CMK (cell line): Measurements from ENCODE around the gene CYP2D6.
A peak's percentile ranks its signal among the peaks of the same experiment; 100 is the strongest.
"Not testable (repeated sequence)": the region's sequence is repeated elsewhere in the genome, so short reads cannot be mapped to it uniquely, and the experiment has no call there.

ENCODE experiments used
- DNase-seq: peaks from one replicate; pipeline ENCODE4 v3.0.0-alpha.2; 2010; ENCODE audit warnings: low read depth

The CYP2D6 gene

DNA sequence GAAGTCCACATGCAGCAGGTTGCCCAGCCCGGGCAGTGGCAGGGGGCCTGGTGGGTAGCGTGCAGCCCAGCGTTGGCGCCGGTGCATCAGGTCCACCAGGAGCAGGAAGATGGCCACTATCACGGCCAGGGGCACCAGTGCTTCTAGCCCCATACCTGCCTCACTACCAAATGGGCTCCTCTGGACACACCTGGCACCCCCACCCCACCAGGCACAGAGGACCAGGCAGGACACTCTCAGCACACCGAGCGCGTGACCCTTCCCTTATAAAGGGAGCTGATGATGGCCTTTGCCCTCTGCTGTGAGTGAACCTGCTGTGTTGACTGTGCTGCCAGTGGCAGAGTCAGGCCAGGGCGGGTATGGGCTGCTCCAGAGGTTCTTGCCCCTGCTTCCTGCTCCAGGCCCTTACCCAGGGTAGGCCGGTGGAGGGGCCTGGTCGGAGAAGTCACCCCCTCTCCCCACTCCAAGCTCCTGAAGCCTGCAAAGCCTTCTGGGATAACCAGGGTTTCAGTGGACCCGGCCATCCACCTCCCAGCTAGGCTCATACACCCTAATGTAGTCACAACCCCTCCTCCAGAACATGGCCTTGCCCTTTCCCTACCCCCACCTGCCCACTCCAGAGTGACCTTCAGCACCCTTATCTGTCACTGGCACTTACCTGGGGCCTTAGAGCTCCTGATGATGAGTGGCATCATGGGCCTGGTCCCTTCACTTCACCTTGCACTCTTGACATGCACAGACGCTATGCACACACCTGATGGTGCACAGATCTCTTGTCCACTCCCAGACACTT lies at the start of gene CYP2D6:
Gene CYP2D6, minus strand, starts transcription at position 172 of the 793 bp plus-strand sequence. Its CDS starts 19 bp downstream, at position 153.
- not testable (repeated sequence) for DNase-seq

DNA sequence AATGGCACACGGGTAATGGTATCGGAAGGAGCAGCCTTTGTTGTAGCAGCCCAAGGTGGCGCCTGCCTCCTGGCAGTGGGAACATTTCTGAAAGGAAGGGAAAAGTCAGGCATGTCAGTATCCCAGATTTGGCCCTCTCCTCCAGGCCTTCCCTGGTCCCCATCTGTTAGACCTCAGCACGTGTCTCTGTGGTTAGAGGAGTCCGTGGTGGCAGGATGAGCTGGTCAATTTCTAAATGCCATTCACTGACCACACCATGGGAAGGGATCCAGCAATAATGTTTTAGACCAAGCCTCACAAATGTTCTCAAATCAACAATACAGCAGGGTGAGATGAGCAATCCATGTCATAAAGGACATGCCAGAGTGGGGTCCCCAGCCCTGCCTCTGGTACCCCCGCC lies 49.0 kb upstream of the CYP2D6 start:
- DNase-seq = no peak

DNA sequence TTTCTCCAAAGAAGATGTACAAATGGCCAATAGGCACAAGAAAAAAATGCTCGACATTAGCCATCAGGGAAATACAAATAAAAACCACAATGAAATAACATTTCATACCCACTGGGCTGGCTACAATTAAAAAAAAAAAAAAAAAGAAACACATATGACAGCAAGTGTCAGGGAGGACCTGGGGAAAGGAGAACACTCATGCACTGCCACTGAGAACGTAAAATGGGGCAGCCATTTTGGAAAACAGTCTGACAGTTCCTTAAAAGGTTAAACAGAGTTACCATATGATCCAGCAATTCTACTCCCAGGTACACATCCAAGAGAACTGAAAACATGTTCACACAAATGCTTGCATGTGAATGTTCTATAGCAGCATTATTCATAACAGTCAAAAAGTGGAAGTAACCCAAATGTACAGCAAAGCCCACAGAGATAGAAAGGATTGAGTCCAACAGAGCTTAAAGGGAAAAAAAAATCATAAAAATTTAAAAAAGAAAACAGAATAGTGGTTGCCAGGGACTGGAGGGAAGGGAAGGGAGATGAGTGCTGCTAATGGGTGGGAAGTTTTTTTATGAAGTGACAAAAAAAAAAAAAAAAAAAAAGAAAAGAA lies 48.4 kb upstream of the CYP2D6 start:
- DNase-seq = no peak

DNA sequence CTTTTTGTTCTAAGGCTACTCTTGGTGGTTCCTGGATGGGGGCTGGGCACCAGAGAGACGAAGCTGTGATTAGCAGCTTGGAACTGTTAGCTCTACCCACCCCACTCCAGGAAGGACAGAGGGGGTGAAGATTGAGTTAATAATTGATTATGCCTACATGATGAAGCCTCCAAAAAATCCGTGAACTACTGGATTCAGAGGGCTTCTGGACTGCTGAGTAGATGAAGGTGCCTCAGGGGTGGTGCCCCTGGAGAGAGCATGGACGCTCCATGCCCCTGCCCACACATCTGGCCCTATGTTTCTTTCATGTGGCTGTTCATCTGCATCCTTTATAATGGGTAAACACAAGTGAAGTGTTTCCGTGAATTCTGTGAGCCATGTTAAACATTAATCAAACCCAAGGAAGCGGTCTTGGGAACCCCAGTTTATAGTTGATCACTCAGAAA lies 47.3 kb upstream of the CYP2D6 start:
- no peak for DNase-seq

DNA sequence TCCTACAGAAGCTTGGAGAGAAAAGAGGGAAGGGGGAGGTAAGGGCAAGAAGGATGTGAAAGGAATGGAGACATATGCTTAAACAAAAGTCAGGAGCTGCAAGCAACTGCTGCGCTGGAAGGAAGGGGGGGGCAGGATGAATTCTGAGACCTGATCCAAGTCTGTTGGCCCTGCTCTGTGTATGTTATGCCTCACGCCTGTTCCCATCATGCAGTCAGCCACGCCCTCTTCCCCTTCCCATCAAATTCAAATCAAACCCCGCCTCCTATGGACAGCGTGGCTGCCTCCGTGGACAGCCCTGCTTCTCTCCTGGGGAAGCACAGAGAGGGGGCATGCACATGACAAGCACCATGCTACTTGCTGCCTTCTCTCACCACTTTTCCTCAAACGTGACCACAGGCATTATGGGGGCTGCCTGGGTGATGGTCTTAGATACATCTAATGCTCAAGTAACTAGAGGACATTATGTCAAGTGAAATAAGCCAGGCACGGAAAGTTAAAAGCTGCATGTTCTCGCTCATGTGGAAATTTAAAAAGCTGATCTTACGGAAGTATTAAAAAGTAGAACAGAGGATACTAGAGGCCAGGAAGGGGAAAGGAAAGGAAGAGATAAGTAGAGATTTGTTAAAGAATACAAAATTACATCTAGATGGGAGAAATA lies 45.8 kb upstream of the CYP2D6 start:
- DNase-seq = no peak

DNA sequence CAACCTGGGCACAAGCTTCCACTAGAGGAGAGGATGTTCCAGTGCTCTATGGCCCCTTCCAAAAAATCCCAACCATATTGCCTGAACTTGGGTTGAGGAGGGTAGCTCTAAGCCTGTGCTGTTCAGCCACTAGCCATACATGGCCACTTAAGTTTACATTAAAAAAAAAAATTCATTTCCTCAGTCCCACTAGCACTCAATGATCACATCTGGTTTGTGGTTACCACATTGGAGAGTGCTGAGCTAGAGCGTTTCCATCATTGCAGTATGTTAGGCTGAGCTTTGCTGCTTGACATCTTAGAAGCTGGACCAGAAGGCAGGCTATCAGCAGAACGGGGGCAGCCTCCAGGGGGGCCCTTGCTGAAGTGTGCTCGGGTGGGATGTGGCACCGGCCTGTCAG lies 43.5 kb upstream of the CYP2D6 start:
- DNase-seq = no peak

DNA sequence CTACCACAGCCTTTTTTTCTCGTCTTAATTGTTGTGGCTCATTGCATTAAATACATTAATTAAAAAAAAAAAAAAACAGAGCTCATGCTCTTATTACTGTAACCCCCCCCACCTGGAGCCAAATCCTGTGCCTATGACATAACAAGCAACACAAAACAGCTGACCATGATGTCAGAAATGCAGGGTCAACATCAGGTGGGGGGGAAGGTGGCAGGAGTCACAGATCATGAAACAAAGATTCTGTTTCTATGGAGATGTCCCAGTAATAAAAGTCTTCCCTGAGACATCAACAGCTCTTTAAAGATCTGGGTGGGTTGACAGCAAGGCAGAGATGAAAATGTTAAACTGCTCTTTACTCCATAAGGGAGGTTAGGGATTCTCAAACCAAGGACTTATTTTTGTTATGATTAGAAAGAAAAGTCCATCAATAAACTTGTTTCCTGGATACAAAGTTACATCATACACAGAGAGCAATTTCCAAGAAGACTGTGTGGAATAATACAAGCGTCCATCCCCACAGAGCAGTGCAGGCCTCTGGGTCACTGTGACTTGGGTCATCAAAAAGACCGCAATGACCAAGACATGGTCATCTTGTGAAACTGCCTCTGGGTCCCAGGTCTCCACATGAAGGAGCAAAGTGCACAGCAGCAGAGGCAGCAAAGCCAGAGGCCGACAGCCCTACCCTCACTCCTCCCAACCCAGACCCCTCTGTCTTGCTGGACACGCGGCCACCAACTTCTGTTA lies 42.7 kb upstream of the CYP2D6 start:
- no peak for DNase-seq

DNA sequence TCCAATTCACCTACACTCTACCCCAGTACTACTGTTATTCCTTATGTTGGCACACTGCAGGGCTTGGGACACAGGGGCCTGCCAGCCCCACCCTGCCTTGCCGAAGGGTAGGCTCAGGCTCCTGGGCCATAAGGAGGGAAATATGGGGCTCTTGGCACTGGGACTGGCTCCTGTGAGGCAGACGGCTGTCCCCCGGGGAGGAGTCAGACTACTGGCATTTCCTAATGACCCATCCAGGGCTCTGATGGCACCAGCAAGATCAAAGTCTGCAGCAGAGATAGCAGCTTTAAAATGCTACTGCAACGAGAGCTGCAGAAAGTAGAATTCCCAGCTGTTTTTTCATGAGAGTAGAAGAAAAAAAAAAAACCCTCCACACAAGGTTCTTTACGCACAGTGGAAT lies 42.2 kb upstream of the CYP2D6 start:
- DNase-seq = no peak

DNA sequence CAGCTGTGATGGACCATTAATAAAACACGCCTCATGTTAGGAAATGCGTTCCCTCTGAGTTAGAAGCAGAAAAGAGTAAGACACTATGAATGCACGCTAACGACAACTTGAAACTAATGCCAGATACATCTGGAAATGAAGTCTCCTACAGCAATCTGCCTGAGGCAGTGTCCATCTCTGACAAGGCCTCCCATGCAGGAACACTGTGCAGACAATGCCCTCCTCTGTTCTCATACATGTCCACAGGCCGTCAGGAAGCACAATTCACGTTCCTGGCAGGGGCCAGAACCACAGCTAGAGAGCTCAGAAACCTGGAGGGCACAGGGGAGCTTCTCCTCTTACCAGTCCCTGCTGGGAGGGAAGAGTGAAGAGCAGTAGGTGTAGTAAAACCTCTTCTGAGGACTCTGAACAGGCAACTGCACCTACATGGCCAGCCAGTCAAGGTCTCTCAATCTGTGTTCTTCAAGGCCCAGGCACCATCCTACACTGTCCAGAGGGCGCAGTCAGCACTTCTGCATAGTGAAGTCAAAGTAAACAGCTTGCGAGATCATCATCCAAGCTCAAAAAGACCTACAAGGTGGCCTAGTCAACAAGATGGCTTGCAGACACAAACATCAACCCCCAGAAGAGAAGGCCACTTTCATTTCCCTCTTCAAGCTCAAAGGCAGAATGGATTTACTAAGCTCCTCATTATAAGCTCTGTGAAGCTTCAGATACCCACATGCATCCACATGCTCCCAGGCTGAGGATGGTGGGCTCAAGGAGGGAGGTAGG lies 41.5 kb upstream of the CYP2D6 start:
- DNase-seq = no peak

DNA sequence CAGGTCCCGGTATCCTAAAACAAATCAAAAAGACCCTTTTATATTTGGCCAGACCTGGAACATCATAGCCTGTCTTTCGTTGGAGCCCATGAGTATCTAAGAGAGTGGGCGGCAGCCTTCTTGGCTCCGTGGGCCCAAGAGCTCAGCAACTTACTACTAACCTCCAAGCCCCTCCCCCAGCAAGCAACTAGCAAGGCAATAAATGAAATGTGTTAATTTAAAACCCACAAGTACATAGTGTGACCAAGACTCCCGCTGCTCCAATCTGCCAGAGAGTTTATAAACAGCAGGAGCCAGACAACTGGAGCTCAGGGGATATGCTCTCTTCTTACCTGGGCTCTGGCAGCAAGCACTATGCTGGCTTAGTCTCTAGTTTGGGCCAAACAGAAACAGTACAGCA lies 40.8 kb upstream of the CYP2D6 start:
- DNase-seq = no peak

DNA sequence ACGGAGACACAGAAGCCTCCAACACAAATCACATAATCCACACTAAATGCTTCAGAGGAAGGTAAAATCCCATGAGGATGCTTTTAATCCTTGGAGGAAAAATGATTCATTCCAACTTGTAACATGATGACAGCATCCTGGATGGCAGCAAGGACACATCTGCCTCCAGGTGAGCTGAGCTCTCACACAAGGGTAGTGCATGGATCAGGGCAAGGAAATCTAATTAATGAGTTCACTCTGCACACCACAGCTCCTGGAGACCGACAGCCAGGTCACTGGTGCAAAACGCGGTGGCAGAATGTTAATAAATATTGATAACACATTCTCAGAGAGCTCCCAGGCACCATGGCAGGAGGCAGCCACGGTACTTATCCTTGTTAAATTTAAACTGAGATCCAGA lies 40.3 kb upstream of the CYP2D6 start:
- DNase-seq = no peak

DNA sequence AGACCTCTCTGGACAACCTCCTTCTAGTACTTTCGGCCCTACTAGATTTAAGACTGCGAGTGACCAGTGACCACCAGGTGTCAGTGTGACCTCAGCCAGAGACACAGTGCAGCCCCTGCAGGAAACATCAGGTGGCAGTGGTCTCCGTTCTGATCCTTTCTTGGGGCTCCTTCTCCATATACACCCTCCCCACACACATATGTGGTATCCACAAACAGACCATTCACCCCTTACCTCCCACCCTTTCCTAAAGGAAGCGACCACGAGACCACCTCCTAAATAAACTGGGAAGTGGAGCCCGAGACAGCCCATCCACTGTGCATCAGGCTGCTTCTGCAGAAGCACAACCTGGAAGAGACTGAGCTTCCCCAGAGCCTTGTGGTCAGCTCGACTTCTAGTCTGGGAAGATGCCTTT lies 38.5 kb upstream of the CYP2D6 start:
- peak; percentile 49 for DNase-seq

DNA sequence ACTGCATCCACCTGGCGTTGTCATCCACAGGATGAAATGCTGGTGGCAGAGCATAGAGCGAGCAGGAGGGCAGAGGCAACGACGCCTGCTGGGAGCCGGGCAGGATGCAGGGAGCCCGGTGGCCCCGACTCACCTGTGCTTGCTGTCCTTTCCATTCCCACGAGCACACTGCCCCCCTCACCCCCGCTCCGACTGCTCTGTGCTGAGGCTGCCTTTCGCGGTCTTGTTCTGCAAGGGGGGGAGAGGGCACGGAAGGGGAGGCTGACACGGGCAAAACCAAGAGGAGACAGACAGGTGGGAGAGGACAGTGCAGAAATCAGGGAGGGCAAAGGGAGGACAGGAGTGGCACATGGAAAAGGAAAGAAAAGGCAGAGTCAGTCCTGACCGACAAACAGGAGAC lies 37.9 kb upstream of the CYP2D6 start:
- no peak for DNase-seq

DNA sequence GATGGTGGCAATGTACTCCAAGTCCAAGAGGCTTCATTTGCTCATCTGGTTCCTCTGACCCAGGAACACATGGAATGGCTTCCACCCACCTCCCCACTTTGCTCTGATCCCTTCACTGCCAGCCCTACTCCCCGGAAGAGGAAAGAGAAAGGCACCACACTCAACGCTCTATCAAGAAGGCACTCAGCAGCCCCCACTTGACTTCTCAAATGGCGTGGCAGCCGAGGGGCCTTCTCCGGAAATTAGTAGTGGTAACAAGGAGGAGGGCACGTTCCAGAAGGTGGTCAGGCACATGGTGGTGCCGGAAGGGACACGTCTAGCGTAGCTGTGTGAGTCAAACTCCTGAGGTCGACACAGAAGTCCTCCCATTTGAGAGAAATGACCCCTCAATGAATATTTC lies 36.5 kb upstream of the CYP2D6 start:
- DNase-seq = no peak

DNA sequence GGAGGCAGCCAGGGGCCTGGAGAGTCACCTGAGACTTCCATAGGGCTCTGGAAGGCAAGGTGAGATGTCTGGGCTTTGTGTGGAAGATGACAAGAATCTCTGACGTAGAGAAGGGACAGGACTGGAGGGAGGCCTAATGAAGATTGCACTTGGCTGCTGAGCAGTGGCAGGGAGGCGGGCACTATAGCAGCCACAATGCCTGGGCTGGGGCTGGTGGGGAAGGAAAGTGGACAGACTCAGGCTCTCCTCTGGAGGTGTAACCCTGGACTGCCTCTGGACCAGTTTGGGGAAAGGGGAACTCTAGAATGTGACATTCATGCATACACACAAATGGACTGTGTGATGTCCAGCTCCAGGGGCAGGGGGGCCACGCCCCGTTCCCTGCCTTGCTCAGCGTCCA lies 34.3 kb upstream of the CYP2D6 start:
- no peak for DNase-seq

DNA sequence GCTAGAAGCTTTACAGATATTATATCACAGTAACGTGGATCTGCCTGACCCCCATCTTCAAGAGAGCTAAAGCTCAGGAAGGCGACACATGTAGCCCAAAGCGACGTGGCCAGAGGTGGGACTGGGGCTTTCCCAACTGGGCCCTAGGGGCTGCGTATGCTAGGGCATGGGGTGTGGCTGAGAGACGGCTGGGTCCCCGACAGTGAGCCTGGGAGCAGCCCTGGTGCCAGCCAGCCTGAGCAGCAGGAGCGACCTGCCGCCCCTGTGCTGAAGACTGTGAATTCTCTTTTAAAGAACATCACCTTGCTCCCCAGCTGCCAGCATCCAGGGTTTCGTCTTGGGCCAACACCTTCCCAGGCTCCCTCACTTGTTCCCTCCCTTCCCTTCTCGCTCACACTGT lies 32.9 kb upstream of the CYP2D6 start:
- DNase-seq = no peak

DNA sequence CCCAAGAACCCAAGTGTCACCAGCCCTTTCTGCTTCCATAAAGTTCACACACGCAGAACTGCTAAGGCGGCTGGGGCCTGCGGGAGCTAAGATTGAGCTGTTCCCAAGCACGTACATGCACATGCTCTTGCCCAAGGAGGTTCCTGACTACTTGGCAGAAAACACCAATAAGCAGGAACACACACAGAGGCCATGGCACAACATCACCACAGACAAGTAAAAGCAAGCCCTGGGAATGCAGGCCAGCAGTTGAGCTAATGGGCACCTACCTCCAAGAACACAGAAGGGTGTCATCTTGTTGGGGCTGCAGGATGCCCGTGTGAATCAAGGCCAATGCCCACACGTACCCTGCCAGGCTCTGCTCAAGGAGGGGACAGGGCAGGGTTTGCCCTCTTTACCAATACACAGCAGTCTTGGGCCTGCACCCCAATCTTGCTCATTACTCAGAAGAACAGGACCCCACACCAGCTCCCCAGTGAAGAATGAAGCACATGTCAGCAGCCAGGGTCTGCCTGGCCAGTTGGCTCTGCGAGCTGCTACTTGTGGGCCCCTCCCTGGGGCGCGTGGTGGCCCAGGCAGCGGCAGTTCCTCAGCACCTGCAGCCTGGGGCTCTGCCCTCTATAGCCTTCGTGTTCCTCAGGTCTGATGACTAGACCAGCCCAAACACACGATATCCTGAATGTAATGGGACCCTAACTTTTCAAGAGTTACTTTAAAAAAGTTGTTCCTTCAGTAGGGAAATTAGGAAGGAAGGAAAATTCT lies 32.3 kb upstream of the CYP2D6 start:
- DNase-seq = no peak

DNA sequence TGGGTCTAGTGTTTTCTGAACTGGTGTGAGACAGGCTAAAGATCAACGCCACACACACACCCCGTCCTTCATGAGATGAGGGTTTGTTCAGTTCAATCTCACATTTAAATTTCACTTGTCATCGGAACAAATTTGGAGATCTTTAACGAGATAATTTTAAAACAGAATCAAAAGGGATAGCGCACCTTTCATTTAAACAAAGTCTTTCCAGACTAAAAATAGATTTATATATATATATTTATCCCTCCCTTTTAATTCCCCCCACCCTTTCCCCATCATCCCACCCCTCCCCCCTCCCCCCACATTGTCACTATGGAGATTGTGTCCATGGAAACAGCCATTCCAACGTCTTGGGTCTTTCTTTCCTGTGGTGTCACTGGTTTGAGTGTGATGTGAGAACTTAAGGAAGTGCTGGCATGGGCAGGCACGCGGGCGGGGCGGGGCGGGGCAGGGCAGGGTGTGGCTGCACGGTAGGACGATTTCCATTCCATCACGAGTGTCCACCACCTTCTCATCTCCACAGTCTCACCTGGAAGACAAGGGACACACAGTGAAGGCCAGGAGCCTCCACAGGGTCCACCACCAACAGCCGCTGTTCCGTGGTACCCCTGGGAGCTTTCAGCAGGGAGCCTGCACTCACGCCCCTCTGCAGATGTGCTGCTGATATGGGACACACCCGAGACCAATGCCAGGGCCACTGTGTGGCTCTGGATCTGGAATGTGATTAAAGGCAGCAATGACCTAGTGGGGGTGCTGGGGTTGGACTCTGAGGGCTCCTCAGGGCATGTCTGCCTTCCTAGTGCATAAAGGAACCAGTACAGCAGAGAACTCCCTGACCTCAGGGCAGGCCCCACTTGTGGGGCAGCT lies 30.5 kb upstream of the CYP2D6 start:
- no peak for DNase-seq

DNA sequence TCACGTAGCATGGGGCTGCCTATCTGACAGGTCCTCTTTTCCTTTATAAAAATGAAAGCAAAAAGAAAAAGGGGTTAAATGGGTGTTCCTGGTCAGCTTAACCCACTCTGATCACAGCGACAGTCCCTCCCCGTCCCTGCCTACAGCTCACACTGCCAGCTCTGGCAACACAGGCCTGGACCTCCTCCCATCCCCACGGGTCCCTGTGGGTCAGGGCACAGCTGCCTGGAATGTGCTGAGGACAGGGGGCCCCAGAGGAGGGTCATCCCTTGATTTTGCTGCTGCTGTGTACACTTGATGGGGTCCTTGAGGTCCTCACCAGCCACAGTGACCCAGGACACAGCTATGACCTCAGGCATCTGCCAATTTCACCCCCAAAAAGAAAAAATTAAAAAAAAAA lies 29.6 kb upstream of the CYP2D6 start:
- DNase-seq = no peak
